ENCODE results near the gene CCDC83. TPM values are rescaled to one million over a fixed set of nuclear protein-coding genes. Genes with fewer than 3 reads are reported as not detected.
"Not testable (repeated sequence)": the region's sequence is repeated elsewhere in the genome, so short reads cannot be mapped to it uniquely, and the experiment has no call there.

Gene CCDC83
- polyA plus RNA-seq, 3 donors = not detected

- 96 to 98% (median 96%) methylated on average over 3 of the region's 3 CpGs for WGBS, 3 donors
- H3K27ac ChIP-seq (ENCODE audit: low read depth, low read length) = no peak overlapping the region
Measured at GRCh38 chr11:85951428-85952107, 96.4 kb downstream of the CCDC83 start.

GRCh38 chr11:85952108-85952485, 96.9 kb downstream of the CCDC83 start:
- 89 to 97% (median 91%) methylated on average over 7 of the region's 7 CpGs for WGBS, 3 donors
- not testable (repeated sequence) for H3K27ac ChIP-seq (ENCODE audit: low read depth, low read length)

DNA sequence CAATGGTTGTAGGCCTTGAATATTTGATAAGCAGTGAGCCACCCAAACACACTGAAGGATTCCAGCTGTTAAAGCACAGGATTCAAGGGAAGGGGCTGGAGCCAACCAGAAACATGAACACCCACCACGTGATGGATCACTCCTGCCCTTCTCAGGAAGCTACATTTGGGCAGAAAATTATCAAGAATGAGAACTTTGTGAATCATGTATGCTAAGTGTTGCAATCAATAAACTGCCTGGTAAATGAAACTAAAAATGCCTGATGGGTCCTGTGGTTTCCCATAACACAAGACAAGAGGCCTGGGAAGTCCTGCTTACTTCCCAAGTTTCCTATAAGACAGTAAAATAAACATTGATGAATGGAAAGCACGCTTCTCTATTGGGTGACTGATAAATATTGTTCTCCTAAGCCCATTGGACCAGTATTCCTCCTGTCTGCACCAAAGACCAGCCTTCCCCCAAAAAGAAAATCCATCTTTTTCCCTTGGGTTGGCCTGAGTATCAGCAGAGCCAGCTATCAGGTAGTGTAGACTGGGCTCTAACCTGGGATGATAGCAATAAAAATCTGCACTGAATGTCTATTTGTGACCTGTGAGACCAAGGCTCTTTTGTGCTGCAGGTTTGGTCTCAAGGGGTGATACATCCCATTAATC, 98.4 kb downstream of the CCDC83 start:
- WGBS, 3 donors = 36 to 44% (median 40%) methylated on average over 2 of the region's 2 CpGs
- no peak overlapping the region for H3K27ac ChIP-seq (ENCODE audit: low read depth, low read length)

GRCh38 chr11:85955531-85955930, 100.3 kb downstream of the CCDC83 start:
- H3K27ac ChIP-seq (ENCODE audit: low read depth, low read length) = no peak overlapping the region
- 82 to 91% (median 88%) methylated on average over 1 of the region's 1 CpG for WGBS, 3 donors

DNA sequence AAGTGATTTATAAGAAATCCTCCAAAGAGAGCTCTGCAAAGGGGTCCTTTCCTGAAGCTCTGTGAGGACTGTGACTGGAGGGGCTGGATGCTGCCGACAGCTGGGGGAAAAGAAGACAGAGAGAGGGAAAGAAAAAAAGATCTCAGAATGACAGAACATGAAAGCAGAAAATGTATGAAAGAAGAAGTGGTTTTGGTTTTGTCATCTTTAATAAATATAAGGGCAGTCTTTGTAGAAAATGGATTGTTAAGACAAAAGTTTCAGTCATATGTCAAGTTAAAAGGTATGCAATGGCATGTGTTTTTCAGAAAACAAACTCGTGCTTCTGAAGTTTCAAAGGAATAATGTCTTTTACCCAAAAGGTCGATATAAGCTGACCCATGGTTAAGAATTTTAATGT, 105.5 kb downstream of the CCDC83 start:
- no peak overlapping the region for H3K27ac ChIP-seq (ENCODE audit: low read depth, low read length)
- 71 to 77% (median 72%) methylated on average over 3 of the region's 3 CpGs for WGBS, 3 donors

DNA sequence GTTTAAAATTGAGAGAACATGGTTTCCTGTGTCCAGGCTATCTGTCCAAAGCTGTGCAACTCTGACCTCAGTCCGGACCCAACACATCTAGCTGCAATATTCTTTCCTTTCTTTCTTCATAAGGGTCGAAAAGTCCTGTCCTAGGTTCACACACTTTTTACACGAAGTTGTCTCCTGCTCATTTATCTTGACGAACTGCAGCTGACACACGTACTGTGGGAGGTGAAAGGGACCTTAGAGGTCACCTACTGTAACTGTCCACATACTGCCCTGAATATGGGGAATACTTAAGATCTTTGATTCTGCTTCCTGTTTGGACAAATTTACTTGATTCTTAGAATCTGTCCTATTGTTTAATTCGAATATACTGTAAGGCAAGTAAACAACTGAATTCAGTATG, 105.9 kb downstream of the CCDC83 start:
- H3K27ac ChIP-seq (ENCODE audit: low read depth, low read length) = no peak overlapping the region
- 53 to 57% (median 56%) methylated on average over 6 of the region's 6 CpGs for WGBS, 3 donors

GRCh38 chr11:85961930-85962363, 106.8 kb downstream of the CCDC83 start:
- WGBS, 3 donors = 63 to 72% (median 70%) methylated on average over 5 of the region's 5 CpGs
- H3K27ac ChIP-seq (ENCODE audit: low read depth, low read length) = no peak overlapping the region

DNA sequence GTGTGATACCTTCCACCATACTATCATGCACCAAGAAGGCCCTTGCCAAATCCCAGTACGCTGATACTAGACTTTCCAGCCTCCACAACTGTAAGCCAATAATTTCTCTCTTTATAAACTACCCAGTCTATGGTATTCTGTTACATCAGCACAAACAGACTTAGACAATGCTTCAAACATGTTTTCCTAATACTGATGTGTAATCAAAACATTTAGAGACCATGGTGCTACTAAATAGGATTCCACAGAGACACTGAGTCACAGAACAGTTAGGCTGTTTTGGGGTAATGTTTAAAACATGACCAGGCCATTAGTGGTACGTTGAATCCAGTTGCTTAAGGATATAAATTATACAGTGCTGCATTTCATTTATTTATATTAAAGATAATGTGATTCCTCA, 110.0 kb downstream of the CCDC83 start:
- no peak overlapping the region for H3K27ac ChIP-seq (ENCODE audit: low read depth, low read length)
- 86 to 98% (median 88%) methylated on average over 2 of the region's 2 CpGs for WGBS, 3 donors

DNA sequence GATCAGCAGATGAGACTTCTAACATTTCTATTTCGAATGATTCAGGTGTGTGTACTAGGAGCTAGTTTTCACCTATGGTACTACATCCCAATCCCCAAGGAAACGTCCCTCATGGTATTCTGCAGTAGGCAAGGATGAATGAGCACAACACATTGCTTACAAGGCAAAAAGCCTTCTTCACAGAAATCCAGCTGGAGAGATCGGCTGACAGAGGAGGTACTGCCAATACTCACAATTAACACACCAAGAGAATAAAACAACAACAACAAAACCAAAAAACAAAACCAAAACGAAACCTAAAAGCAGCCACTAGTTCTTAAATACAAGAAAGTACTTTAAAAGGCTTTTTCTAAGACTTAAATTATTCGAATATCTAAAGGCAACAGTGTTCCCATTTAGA, 112.3 kb downstream of the CCDC83 start:
- WGBS, 3 donors = 79 to 87% (median 83%) methylated on average over 5 of the region's 5 CpGs
- H3K27ac ChIP-seq (ENCODE audit: low read depth, low read length) = no peak overlapping the region

Other genes with a start within 250 kb of the CCDC83 start
- 1 to 10 TPM in 1 of 3 donors, under 1 TPM in 2; 0.51 to 1.7 (median 0.91) TPM for gene DLG2, start 228.0 kb upstream of the CCDC83 start, polyA plus RNA-seq
- 10 to 100 TPM; 25.8 to 90.9 (median 49.4) TPM for gene TMEM126B, start 226.8 kb upstream of the CCDC83 start, polyA plus RNA-seq
- gene TMEM126A, start 207.4 kb upstream of the CCDC83 start, polyA plus RNA-seq = 10 to 100 TPM; 25.9 to 64.9 (median 58.1) TPM
- gene CREBZF, start 190.3 kb upstream of the CCDC83 start, polyA plus RNA-seq = 10 to 100 TPM; 17.8 to 22.9 (median 19.2) TPM
- 1 to 10 TPM in 1 of 3 donors, under 1 TPM in 2; 0.09 to 1.9 (median 0.62) TPM for gene CCDC89, start 169.2 kb upstream of the CCDC83 start, polyA plus RNA-seq
- gene SYTL2, start 44.2 kb upstream of the CCDC83 start, polyA plus RNA-seq = 10 to 100 TPM in 2 of 3 donors, 1 to 10 TPM in 1; 1.2 to 11.0 (median 10.1) TPM
- gene PICALM, start 213.7 kb downstream of the CCDC83 start, polyA plus RNA-seq = 100 to 1,000 TPM in 2 of 3 donors, 10 to 100 TPM in 1; 36.9 to 167 (median 113) TPM

Data from adipose tissue (tissue), 3 donors.